ENCODE data around the gene OSBPL5.

The OSBPL5 gene

DNA sequence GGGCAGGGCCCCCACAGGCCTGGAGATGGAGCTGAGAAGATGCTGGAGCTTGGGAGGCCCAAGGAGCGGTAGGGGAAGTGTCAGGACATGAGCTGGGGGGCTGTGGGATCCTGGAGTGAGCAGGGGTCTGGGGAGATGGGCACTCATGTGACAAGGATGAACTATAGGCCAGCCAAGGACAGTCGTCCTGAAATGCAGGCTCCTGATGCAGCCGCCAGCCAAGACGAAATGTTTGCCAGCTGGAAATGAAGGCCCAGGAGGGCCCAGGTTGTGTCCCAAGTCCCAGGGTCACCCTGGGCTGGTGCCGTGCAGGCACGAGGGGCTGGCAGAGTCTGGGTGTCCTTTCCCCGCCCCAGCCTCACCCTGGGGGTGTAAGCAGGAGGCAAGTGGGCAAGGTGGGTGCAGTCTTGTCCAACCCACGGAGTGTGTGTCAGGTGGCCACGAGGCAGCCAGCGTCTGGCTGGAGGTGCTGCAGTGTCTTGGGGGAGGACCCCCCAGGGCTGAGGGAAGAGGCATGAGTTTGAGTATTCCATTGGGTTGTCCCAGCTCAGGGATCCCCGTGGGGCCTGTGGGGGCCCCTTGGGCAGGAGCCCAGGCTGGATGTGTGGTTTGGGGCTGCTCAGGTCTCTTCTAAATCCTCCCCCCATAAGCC, 32.1 kb upstream of the OSBPL5 start:
- ATAC-seq, result no peak

DNA sequence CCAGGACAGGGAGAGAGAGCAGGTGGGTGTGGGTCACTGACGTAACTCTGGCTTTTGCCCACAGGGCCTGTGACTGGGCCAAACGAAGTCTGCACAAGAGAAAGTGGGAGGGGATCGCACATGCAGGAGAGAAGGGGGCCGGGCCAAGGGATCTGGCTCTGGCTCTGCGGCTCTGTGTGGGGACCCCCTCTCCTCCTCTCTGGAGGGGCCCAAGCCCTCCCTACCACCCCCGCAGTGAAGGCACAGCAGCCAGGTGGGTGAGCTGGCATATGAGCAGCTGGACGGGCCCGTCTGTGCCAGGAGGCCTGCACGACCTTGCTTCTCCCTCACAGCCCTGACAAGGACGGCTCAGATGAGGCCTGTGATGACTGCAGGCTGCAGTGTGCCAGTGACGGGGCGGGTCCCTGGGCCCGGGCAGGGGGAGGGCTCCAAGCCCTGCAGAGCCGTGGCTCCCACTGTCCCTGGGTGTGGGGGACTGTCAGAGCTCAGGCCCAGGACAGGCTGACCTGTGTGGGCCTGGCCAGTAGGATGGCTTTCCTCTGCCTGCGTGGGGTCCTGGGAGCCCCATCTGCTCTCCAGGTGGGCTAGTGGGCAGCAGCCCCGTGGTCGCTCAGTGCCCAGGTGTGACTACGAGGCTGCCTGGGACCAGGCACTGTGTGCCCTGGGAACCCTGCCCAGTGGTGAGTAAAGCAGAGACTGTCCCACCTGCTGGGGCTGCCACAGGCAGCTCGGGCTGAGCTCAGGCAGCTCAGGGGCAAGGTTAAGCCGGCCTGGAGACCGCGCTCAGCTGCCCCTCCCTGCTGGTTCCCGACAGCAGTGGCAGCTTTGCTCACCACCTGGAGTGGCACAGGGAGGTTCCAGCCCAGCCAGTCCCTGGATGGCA, 31.3 kb upstream of the OSBPL5 start:
- no peak for ATAC-seq

DNA sequence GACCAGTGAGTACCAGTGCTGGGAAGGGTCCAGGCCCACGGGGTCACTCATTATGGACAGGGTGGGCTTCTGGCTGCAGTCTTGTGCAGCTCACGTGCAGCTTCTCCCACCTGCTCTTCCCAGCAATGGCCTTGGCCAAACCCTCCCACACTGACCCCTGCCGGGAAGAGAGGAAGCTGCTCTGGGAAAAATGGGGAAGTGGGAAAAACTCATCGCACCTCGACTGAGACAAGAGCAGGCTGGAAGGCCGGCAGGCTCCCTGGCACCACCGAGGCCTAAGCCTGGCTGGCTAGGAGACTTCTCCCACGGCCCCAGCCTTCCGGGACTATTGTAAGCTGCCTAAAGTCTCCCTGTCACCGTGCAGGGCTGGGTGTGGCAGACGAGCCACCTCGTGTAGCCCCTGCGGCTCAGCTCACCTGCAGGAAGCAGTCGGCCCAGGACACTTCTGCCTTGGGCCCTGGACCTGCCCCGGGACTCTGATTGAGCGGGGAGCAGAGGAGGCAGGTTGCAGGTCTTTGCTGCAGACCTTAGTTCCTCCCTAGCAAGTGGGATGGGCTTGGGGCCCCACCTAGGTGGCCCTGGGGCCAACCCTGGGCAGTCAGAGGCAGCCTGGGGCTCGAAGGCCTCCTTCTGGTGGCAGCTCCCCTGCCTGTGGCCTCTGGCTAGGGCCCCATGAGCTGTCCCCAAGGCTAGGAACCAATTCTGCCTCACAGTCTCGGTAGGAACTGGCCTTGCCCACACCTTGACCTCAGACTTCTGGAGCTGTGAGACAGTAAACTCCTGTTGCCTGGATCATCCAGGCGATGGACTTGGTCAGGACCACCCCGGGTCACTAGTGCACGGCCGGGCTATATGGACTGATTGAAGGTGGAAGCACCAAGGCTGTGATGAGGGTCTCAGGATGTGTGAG, 30.4 kb upstream of the OSBPL5 start:
- ATAC-seq, result no peak

DNA sequence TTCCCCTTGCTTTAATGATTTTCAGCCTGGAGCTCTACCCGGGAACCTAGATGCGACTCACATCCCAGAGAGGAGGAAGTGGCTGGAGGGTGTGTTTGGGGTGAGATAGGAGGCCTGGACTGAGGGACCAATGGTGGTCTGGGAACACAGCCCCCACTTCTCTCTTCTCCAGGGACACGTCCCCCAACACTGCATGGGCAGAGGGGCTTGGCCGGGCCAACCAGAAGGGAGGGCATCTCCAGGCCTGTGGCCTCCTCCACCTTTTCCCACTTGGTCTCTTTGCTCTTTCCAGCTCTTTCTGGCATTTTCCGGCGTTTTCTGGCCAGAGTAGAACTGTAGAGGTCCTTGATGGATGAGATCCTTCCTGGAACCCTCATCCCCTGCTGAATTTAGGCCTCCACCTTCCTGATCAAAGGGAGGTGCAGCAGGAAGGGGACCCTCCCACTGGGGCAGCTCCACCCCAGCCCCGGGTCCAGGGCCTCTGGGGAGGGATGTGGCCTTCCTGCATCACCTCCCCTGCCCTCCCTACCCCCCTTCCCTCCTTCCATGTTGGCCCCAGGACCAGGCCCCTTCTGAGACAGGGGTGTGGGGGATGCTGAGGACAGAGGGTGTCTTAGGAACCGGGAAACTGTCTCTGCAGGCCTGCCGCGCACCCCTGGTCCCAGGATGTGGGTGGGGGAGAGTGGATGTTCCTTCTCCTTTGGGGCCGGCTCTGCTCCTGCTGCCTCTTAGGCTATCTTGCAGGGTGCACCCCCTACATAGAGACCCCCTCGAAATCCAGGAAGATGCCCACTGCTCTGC, 29.1 kb upstream of the OSBPL5 start:
- ATAC-seq, result no peak

DNA sequence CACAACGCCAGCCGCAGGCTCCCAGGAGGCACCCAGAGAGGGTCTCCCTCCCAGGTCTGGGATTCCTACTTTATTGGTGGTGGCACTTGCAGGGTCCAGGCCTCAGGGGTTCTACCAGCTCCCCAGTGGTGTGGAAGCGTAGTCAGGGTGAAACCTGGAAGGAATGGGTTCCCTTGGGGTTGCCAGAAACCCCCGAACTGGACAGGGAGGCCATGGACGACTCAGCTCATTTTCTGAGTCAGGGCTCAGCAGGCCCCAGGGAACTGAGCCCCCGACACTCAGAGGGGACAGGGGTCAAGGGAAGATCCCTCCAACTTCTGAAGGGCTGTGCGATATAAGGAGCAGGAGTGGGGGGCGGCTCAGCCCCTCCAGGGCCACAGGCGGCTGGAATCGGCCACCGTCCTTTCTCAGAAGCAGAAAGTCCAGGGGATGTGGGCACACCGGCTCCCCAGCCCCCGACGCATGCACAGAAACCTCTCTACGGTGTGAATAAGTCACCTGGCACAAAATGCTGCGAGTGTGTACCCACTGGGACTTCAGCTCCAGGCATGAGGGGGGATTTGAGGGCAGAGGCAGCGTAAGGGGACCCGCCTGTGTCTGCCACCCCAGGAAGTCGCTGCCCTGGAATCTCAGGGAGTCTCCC, 28.4 kb upstream of the OSBPL5 start:
- ATAC-seq, result no peak

DNA sequence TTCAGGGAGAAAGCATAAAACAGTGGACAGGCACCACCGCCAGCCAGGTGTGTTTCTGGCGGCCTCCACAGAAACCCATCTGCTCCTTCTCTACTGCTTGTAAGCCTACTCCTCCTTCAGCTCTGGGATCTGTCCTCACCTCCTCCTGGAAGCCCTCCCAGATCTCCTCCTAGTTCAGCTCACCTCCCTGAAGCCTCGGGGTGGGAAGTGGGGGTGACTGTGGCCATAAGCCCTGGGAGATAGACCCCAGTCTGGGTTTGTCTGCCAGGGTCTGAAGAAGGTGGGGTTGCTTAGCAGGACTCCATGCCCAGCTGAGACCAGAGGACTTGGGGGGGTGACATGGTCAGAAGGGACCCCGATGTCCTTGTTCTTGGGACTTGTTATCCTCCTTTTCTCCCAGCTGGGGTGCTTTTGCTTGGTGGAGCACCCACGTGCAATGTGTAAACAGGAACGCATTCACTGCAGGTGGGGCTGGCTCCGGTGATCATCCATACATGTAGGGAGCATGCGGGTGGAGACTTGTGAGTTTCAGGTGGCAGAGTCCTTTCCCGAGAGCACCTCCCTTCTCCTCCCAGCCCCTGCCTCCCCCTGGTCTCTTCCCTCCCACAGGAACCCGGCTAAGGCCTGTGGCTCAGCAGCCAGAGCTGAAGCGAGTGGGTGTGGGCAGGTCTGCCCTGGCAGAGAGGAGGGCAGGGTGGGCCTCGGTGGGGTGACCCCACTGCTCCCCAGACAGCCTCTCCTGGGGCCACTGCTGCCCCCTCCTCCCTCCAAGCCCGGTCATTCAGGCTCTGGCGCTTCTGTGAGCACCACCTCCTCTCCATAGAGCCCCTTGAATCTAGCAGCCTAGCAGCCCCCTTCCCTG, 27.6 kb upstream of the OSBPL5 start:
- ATAC-seq, result no peak

DNA sequence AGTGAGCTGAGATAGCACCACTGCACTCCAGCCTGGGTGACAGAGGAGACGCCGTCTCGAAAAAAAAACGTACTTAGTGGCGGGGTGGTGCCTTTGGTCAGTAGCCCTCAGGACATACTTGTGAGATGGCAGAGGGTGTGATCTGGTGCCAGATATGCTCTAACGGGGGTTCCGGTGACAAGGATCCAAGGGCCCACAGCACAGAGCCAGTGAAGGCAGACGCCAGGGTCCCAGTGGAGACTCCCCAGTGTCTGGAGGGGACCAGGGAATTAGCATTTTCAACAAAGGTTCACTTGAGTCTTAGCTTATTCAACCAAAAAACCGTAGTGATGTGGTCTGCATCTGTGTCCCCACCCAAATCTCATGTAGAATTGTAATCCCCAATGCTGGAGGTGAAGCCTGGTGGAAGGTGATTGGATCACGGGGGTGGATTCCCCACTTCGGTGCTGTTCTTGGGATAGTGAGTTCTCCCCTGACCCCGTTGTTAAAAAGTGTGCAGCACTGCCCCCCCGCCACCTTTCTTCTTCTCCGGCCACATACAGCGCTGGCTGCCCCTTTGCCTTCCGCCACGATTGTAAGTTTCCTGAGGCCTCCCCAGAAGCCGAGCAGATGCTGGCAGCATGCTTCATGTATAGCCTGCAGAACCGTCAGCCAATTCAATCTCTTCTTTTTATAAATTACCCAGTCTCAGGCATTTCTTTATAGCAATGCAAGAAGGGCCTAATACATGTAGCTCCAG, 26.6 kb upstream of the OSBPL5 start:
- ATAC-seq, result no peak

DNA sequence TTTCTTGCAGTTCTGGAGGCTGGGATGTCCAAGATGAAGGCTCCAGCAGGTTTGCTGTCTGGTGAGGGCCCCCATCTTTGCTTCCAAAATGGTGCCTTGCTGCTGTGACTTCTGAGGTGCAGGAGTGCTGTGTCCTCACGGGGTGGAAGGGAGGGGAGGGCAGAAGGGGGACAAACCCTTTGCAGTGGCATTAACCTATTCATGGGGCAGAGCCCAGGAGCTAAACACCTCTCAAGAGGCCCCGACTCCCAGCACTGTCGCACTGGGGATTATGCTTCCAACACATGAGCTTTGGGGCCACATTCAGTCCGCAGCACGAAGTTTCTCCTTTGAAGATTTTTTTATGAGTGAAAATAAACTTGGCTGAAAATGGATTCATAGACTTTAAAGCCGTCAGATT, 25.5 kb upstream of the OSBPL5 start:
- ATAC-seq, result no peak

DNA sequence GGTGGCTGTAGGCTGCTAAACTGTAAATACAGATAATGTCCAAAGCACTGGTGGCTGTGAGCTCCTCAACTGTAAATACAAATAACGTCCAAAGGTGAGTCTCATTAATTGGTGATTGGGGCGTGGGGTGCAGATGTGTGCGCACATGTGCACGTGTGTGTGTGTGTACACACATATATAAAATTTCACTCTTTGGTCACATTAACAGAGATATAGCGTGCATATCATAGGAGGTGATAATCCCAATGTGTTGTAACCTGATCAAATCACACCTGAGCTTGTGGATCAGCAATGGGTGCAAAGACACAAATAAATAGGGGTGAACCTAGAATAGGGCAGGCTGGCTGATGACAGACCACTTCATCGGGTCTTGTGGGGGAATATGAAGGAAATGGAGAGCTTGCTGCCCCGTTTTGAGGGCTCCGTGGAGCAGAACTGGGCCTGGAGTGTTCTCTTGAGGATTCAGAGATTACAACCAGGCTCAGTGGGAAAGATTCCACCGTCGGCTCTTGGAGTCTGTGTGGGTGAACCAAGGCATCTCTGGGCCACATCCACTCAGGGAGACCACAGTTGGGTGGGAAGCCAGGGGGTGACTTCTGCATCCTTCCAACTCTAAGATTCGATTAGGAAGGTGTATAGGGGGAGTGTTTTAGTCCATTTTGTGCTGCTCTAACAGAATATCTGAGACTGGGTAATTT, 24.9 kb upstream of the OSBPL5 start:
- no peak for ATAC-seq

DNA sequence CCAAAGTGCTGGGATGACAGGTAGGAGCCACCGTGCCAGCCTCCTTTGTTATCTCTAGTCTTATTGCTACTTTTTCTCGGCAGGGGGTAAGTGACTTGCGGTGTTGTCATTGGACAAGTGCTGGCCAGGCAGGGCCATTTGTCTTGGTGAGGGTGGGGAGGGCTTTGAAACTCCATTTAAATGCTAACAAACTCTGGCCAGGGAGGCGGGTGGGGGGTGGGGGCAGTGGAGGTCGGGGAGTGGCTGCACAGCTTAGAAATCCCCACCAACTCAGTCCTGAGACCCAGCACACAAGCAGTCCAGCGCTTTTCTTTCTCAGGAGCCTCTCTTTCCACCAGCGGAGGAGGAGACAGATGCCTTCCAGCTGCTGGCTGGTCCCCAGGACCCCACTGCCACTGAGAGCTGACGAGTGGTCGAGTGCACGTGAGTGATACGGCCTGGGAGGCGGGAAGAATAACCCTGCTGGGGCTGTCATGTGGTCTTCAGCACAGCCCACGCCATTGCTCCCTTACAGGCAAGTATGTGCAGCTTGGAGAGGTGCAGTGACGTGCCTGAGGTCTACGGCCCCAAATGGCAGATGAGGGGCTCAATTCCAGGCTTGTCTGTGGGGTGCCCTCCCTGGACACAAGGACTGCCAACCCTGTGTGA, 24.2 kb upstream of the OSBPL5 start:
- no peak for ATAC-seq

DNA sequence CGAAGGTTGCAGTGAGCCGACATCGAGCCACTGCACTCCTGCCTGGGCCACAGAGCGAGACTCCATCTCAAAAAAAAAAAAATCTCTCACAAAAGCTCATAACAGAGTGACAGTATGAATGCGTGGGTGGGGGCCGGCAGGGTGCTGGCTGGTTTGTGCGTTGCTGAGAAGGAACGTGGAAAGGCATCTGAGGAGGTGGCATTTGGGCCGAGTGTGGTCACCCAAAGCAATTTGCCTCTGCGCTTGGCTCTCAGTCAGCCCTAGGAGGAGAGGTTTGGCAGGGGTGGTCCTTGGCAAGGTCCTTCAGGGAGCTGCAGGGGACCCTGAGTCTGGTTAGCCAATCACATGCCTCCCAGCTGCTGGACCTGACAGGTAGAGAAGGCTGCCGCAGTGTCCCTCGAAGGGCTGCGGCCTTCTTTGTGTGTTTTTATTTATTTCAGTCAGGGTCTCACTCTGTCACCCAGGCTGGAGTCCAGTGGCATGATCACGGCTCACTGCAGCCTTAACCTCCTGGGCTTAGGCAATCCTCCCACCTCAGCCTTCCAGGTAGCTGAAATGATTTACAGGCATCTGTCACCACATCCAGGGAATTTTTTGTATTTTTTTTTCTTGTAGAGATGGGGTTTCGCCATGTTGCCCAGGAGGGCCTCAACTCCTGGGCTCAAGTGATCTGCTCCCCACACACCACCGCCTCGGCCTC, 23.5 kb upstream of the OSBPL5 start:
- ATAC-seq, result no peak

DNA sequence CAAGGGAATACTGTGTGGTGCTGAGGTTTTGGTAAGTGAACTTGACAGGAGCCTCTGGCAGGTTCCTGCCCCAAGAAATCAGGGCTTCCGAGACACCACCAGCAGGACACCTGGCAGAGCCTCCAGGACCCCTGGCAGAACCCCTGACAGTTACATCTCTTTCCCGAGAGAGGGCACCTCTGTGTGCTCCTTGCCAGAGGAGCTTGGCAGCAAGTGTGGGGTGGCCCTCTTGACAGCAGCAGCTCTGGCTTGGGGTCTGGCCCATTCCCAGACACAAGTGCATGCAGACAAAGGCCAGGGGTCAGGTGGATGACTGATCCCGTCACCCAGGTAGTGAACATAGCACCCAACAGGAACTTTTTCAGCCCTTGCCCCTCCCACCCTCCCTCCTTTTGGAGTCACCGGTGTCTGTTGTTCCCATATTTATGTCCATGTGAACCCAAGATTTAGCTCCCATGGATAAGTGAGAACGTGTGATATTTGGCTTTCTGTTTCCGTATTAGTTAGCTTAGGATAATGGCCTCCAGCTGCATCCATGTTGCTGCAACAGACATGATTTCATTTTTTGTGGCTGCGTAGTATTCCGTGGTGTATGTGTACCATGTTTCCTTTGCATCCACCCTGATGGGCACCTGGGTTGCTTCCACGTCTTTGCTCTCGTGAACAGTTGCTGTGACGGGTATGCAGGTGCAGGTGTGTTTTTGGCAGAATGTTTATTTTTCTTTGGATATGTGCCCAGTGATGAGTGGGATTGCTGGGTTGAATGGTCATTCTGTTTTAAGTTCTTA, 21.2 kb upstream of the OSBPL5 start:
- ATAC-seq, result no peak

DNA sequence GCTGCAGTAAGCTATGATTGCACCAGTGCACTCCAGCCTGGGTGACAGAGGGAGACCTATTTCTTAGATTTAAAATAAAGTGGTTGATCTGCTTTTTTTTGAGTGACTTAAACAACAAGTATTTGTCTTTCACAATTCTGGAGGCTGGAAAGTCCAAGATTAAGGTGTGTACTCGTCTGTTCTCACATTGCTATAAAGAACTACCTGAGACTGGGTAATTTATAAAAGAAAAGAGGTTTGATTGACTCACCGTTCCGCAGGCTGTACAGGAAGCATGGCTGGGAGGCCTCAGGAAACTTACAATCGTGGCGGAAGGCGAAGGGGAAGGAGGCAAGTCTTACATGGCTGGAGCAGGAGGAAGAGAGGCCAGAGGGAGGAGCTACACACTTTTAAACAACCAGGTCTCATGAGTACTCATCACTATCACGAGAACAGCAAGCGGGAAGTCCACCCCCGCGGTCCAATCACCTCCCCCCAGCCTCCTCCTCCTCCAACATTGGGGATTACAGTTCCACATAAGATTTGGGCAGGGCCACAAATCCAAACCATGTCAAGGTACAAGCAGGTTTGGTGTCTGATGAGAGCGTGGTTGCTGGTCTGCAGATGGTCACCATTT, 19.7 kb upstream of the OSBPL5 start:
- no peak for ATAC-seq

DNA sequence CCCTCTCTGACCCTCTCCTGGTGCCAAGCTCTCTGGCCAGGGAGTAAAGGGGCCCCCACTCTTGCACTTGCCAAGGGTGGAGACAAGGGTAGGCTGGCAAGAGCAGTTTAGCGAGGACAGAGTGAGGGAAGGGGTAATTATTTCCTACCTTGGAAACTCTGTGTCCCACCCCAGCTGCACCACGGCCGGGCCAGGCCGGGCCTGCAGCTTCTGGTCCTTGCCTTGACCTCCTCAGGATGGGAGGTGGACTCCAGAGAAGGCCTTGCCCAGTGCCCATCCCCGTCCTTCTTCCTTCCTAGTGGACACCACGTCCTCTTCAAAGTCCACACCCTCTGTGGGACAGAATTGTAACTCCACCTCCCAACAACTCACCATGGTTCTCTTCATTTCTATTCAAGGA, 18.4 kb upstream of the OSBPL5 start:
- no peak for ATAC-seq

DNA sequence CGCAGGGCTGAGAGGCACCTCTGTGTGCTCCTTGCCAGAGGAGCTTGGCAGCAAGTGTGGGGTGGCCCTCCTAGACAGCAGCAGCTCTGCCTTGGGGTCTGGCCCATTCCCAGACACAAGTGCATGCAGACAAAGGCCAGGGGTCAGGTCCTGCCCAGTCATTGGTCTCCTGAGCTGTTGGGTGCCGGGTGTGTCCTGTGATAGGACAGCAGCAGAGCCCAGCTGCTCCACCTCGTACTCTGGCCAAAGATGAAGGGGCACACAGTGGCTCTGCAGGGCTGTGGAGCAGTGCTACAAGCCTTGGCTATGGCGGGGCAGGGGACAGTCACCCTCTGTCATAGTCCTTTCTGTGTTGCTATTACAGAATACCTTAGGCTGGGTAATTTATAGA, 17.3 kb upstream of the OSBPL5 start:
- ATAC-seq, result no peak

DNA sequence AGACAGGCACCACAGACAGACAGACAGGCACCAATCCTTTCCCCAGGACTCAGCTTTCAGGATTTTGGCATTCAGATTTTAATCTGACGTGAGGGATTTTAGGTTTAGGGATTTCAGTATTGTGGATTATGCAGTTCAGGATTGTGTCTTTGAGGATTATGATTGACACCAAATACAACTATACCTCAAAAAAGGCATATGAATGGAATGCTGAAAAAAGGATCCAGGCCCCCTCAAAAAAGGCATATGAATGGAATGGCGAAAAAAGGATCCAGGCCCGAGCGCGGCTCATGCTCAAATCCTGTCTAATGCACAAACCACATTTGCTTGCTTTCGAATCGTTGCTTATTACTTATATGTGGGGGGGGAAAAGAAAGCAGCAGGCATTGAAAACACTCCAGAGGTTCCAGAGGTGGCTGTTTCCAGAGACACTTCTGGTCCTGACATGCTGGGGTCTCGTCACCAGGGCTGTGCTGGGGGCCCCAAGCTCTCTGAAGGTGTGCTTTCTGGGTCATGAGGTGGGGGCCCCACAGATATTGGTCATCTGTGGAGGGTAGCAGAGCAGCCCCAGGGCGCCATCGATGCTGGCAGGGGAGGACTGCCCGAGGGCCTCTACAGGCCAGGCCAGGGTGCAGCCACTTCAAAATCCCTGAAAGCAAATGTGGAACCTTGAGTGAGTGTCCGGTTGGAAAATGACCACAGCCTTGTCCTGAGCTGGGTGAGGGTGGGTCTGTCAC, 16.8 kb upstream of the OSBPL5 start:
- ATAC-seq, result no peak

All from activated CD4-positive, CD25-positive, alpha-beta regulatory T cell treated with anti-CD3 and anti-CD28 coated beads, Interleukin-2, amount 50 U/mL, for 24 hours (primary cell).